KOPT-K1 (cell line): ENCODE data around the gene SH2B2.
"Not testable (repeated sequence)": the region's sequence is repeated elsewhere in the genome, so short reads cannot be mapped to it uniquely, and the experiment has no call there.

Source experiments
- H3K27ac ChIP-seq: fragments of 200-600 bp; sonication (generic); 2 replicates; pipeline ENCODE4 v1.5.1; 2016; ENCODE audit warnings: antibody characterized with exemption, mild to moderate bottlenecking, low read depth, low read length; ENCODE audit not compliant: poor library complexity, severe bottlenecking
- H3K36me3 ChIP-seq: fragments of 200-600 bp; sonication (generic); 2 replicates; pipeline ENCODE4 v1.5.1; 2017; ENCODE audit warnings: antibody characterized with exemption, mild to moderate bottlenecking, low read length, moderate library complexity; ENCODE audit not compliant: insufficient read depth
- H3K9me3 ChIP-seq: fragments of 200-600 bp; sonication (generic); 2 replicates; pipeline ENCODE4 v1.5.1; 2017; ENCODE audit warnings: antibody characterized with exemption, low read length, mild to moderate bottlenecking; ENCODE audit not compliant: insufficient read depth, poor library complexity, severe bottlenecking

Gene SH2B2

DNA sequence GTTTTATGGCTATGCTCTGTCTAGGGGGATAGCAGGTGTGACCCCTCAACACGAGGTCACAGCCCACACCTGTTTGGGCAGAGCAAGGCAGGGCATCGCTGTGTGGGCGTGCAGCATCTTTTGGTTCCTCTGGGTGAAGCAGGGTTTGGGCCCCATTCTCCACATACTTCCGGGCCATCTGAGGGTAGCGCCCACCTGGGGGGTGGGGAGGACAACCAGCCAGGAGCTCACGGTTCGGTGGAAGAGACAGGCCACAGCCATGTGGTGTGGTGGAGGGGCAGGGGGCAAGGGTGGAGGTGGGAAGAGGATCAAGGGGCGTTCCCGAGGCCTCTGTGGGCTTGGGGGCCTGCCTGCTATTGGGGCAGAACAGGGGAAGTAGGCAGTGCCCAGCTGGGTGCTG is 2.4 kb downstream of the SH2B2 start:
- no peaks in the 10 kb centered on the region for H3K36me3 ChIP-seq
- H3K27ac ChIP-seq = no peak overlapping the region
- H3K9me3 ChIP-seq = no peaks in the 10 kb centered on the region

DNA sequence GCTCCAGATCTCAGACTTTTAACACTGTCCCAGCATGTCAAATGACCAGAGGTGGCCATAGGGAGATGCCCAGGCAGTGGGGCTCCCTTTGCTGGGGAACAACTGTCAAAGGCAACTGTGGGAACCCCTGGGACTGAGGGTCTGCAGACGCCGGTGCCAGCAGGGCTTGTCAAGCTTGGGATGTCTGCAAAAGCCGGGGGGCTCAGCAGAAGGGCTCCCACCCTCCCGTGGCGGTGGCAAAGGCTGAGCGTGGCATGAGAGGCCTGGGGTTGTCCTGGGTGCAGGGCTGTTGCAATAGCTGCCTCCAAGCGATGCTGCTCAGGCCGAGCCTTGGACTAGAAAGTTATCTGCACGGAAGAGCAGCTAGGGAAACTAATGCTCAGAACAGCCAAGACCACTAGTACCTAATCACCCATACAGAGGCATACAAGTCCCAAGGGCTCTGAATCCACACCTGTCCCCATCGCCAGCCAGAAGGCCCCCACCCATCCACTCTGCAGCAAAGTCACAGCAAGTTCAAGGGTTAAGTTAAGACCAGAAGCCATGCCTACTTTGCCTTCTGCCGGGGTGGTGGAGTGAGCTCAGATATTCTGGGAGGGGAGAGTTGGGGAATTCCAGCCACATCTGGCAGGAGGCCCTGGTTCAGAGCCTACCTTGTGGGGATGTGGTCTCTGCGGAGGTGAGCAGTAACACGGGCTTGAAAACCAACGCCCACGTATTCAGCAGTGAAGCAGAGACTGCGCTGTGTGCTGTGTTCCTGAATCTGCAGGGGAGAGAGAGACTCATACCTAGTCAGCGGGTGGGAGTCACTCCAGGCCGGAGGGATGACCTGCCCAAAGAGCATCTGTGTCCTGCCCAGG is 4.6 kb downstream of the SH2B2 start:
- H3K27ac ChIP-seq = no peak overlapping the region
- H3K36me3 ChIP-seq = no peaks in the 10 kb centered on the region
- no peaks in the 10 kb centered on the region for H3K9me3 ChIP-seq

DNA sequence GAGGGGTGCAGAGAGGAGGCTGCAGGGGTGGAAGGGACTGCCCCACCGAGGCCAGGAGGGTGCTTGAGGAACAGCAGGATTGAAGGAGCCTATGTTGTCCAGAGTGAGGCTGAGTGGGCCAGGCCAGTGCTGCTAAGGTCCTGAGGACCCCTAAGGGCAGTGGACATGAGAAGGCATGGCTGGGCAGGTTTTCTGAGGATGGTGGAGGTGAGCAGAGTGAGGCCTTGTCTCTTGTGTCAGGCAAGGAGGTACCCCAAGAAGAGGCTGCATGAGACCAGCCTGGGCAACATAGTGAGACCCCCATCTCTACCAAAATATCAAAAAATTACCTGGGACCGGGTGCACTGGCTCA is 5.2 kb downstream of the SH2B2 start:
- Histone ChIP-seq H3K27ac (no peak overlapping the region), H3K36me3 (no peaks in the 10 kb centered on the region), H3K9me3 (no peaks in the 10 kb centered on the region)

DNA sequence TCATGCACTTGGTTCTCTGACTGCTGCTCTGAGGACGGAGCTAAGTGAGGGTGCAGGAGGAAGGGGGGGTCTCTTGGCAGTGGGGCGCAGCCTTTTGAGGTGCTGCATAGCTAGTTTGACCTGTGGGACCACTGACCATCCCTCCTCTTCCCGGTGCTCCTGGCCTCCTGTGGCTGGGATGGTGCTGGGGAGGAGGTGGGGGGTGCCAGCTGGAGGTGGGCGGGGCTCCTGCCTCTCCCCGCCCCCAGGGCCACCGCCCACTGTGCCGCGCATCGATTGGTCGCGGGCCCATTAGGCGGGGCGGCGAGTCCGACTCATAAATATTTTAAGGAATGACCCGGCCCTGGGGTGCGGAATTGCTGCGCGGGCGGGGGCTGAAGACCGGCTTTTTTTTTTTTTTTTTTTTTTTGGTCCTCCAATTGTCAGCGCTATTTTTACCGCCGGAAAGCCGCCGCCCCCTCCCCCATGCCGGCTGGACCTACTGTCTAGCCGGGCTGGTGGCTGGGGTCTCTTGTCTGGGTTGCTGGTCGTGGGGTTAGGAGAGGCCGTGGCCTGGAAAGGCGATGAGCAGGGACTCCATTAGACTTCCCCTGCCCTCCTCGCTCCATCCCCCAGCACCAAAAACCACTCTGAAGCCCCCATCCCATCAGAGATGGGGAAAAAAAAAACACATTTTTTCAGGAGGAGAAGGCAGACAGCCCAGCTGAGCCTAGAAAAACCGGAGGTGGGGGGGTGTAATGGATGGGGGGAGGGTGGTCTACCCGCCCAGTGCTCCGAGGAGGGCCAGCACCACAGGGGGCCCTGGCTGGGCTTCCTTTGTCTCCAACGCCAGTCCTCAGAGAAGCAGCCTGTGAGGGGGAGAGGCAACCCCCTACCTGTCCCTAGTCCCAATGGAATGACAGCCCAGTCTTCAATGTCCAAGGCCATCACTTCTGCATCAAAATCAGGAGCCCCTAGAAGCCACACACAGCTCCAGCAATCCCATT is 6.4 kb downstream of the SH2B2 start:
- no peaks in the 10 kb centered on the region for H3K9me3 ChIP-seq
- no peaks in the 10 kb centered on the region for H3K36me3 ChIP-seq
- no peak overlapping the region for H3K27ac ChIP-seq

DNA sequence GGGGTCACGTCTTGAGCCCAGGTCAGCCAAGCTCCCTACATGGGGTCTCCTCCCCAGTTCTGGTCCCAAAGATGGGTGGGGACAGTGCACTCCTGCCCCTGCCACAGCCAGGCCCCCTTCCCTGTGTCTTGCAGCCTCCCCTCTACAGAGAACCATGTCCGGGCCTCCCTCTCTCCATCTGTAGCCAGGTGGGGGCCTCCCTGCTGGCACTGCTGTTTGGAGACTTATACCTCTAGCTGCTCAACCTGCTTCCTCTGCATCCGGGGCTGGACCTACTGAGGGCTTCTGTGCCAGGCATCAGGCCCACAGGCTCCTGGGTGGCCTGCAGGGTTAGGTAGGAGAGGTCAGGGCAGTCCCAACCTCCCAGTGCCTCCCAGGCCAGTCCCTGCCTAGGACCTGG is 7.9 kb downstream of the SH2B2 start:
- Histone ChIP-seq H3K27ac (no peak overlapping the region), H3K9me3 (no peaks in the 10 kb centered on the region), H3K36me3 (no peaks in the 10 kb centered on the region)

DNA sequence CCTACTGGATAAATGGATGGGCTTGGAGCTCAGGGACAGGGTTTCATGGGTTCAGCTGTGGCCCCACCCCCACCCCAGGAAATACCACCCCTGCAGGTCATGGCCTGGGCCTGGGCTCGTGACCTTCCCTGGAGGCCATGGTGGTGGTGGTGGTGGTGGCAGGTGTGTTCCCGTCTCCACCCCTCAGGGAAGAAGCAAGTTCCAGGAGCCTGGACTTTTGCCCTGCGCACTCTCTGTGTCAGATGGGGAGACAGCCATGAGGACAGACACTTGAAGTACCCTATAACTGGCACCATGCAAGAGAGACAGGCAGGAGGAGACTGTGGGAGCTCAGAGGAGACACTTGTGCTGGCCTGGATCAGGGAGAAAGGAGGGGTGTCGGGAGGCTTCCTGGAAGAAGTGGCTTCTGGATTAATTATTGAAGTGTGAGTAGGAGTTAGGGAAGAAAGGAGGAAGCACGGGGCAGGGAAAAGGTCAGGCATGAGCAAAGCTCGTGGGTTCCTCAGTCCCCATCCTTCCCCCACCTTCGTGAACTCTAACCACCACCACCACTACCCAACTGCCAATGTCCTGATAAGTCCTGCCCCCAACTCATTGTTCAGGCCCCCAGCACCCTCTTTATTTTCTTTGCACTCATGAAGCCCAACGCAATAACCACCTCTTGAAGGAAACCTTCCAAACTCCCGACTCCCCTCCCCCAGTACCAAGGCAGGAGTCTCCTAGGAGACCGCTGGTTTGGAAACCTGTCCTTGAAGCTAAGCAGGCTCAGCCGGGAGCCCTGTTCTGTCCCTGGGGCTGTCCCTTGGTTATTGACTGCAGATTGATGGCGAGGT is 8.9 kb downstream of the SH2B2 start:
- no peak overlapping the region for H3K27ac ChIP-seq
- H3K9me3 ChIP-seq = no peaks in the 10 kb centered on the region
- H3K36me3 ChIP-seq = no peaks in the 10 kb centered on the region

DNA sequence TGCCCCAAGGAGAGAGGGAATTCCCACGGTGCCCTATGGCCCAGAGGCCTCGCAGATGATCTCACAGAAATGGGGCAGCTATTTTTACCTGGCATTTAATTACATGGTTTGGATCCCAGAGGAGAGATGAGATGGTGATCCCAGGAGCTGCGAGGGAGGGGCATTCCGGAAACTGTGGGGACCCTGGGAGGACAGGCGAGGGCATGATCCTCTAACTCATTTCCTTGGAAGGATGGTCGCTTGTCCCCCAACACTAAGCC is 9.4 kb downstream of the SH2B2 start:
- H3K36me3 ChIP-seq = no peaks in the 10 kb centered on the region
- H3K27ac ChIP-seq = no peak overlapping the region
- H3K9me3 ChIP-seq = no peaks in the 10 kb centered on the region

DNA sequence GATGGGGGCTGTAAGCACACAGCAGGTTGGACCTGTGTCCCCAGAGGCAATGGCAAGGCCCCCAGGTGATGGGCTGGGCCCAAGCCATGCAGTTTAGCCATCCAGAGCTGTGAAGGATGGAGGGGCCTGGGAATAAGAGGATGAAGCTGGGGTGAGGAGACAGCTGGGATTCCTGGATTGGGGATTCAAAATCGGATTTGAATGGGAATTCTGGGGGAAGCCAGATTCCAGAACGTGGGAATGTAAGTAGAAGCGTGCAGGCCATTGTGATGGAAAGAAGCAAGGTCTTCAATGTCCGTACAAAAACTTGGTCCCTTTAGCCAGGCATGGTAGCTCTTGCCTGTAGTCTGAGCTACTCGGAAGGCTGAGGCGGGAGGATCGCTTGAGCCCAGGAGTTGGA is 9.8 kb downstream of the SH2B2 start:
- H3K36me3 ChIP-seq = no peaks in the 10 kb centered on the region
- H3K9me3 ChIP-seq = no peaks in the 10 kb centered on the region
- H3K27ac ChIP-seq = no peak overlapping the region

DNA sequence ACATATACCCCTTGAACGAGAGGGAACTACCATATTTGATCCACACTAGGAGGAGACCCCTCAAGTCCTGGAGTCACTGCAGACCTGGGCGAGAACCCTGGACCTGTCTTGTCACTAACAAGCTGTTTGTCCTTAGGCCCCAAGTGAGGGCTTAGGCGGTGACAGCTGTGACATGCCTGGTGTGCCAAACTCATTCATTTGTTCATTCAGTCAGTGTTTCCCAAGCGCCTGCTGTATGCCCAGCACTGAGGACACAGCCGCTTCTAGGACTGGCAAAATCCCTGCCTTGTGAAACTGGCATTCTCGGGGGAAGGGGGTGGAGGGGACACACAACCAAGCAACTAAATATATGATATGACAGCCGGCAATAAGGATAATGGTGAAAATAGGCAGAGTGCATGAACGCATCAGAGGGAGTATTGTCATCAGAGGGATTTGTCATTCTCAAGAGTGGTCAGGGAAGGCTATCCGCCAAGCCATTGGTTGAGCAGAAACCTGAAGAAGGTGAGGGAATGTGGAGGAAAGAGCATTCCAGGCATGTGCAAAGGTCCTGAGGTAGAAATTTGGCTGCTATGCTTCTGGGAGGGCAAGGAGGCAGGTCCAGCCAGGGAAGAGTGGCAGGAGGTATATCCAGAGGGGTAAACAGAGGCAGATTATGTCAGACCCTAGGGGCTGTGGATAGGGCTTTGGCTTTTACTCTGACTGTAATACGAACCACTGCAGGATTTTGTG is 11.0 kb downstream of the SH2B2 start:
- Histone ChIP-seq H3K36me3 (no peaks in the 10 kb centered on the region), H3K27ac (no peak overlapping the region), H3K9me3 (no peaks in the 10 kb centered on the region)

DNA sequence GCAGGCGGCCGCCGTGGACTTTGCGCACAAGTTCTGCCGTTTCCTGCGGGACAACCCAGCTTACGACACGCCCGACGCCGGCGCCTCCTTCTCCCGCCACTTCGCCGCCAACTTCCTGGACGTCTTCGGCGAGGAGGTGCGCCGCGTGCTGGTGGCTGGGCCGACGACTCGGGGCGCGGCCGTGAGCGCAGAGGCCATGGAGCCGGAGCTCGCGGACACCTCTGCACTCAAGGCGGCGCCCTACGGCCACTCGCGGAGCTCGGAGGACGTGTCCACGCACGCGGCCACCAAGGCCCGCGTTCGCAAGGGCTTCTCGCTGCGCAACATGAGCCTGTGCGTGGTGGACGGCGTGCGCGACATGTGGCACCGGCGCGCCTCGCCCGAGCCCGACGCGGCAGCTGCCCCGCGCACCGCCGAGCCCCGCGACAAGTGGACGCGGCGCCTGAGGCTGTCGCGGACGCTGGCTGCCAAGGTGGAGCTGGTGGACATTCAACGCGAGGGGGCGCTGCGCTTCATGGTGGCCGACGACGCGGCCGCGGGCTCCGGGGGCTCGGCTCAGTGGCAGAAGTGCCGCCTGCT is 14.1 kb downstream of the SH2B2 start:
- no peaks in the 10 kb centered on the region for H3K36me3 ChIP-seq
- H3K27ac ChIP-seq = no peak overlapping the region
- H3K9me3 ChIP-seq = no peaks in the 10 kb centered on the region

DNA sequence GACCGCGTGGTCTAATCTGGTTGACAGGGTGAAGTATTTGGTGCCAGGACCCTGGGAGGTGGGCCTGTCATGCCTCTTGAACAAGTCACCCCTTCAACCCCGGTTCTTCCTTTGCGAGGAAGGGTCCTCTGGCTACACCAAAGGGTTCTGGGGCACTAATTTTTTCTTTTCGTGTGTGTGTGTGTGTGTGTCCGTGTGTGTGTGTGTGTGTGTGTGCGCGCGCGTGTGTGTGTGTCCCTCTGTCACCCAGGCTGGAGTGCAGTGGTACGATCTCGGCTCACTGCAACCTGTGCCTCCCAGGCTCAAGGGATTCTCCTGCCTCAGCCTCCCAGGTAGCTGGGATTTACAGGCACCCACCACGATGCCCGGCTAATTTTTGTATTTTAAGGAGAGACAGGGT is 14.7 kb downstream of the SH2B2 start:
- H3K36me3 ChIP-seq, H3K27ac ChIP-seq, H3K9me3 ChIP-seq: not testable (repeated sequence)

DNA sequence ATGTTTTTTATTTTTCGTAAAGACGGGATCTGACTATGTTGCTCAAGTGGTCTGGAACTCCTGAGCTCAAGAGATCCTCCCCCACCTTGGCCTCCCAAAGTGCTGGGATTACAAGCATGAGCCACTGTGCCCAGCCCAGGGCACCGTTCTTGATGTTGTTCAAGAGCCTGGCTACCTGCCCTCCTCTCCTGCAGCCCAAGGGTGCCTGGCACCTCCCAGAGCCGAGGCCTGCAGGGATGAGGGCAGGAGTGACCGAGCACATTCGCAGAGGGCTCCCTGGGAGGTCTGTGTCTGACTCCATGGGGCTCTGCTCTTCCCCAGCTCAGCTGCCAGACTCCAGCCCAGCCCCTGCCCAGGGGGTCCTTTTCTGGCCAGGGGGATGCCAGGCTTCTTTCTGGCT is 15.4 kb downstream of the SH2B2 start:
- no peaks in the 10 kb centered on the region for H3K36me3 ChIP-seq
- H3K27ac ChIP-seq = no peak overlapping the region
- no peaks in the 10 kb centered on the region for H3K9me3 ChIP-seq

DNA sequence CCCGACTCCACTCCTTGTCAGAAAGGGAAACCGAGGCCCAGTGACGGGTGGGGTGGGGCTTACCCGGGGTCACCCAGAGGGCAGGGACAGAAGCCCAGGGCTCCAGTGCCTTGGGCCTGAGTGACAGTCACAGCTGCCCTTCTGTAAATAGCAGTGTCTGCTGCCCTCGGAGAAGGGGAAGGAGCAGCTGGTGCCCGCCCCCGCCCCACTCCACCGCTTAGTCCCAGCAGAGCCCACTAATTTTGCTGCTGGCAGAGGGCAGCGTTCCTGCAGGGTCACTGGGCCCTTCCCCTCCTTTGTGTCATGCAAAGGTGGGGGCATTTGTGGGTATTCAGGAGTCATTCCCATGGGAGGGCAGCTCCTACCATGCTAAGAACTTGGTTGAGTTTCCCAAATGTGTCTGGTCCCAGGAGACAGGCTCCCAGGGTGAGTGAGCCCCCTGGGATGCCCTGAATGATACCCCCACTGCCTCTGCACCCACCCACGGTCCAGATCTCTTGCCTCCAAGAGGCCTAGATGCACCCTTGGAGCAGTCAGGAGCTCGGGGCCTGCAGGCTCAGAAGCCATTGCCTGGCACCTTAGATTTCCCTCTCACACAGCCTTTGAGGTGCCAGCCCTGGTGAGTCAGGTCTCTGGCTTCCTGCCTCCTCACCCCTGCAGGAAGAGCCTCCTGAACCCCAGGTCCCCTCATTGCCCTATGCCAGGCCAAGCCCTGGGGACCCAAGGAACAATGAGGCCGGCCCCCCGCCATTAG is 17.2 kb downstream of the SH2B2 start:
- H3K36me3 ChIP-seq = no peaks in the 10 kb centered on the region
- H3K27ac ChIP-seq = no peak overlapping the region
- H3K9me3 ChIP-seq = no peaks in the 10 kb centered on the region

DNA sequence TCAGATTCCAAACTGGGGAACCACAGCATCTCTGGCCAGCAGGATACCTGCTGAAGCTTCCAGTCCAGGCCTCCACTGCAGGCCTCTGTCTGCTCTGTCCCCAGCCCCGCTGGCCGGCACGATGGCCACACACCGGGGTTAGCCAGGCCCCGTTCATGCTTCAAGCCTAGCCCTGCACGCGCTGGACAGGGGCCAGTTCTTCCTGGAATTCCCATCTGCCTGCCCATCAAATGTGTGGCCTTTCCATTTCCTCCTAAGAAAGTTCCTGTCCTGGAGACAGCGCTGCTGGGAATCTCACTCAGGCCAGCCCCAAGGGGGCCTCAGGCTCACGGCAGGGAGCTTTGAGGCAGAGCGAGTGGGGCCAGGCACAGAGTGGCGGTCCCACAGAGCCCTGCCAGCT is 18.0 kb downstream of the SH2B2 start:
- no peaks in the 10 kb centered on the region for H3K9me3 ChIP-seq
- H3K36me3 ChIP-seq = no peaks in the 10 kb centered on the region
- H3K27ac ChIP-seq = no peak overlapping the region
